NB4 (cell line): ENCODE data around the gene ALDH4A1.

Source experiments
- POLR2A ChIP-seq: IDR thresholded peaks from 2 replicates; pipeline ENCODE4 v1.6.1; 2011; ENCODE audit warnings: mild to moderate bottlenecking; ENCODE audit not compliant: insufficient read length; ENCODE audit errors: extremely low read depth
- TF ChIP-seq, protein P1 (sequence below): IDR thresholded peaks from one replicate; pipeline ENCODE4 v1.5.1; 2012; ENCODE audit warnings: low read depth, low read length
- TF ChIP-seq, protein P2 (sequence below): IDR thresholded peaks from 2 replicates; pipeline ENCODE4 v1.6.1; 2011; ENCODE audit warnings: low read depth, low read length

DNA sequence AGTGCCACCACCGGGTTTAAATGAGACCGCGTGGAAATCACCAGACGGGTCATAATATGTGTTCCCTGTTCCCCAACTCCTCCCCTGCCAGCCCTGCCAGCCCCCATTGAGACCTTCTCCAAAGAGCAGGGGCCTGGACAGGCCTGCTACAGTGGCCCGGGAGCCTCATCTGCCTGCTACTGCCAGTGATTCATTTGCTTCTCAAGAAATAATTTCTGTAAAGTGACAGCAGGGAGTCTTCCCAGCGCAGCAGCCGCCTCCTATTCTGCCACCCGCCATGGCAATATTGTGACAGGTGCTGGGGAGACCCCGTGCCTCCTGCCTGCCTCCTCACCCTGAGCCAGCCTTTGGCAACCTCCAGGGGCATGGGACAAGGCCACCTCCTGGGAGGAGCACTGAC, 45.2 kb upstream of the ALDH4A1 start:
- no peak for TF ChIP-seq POLR2A
- TF ChIP-seq, protein P1, sequence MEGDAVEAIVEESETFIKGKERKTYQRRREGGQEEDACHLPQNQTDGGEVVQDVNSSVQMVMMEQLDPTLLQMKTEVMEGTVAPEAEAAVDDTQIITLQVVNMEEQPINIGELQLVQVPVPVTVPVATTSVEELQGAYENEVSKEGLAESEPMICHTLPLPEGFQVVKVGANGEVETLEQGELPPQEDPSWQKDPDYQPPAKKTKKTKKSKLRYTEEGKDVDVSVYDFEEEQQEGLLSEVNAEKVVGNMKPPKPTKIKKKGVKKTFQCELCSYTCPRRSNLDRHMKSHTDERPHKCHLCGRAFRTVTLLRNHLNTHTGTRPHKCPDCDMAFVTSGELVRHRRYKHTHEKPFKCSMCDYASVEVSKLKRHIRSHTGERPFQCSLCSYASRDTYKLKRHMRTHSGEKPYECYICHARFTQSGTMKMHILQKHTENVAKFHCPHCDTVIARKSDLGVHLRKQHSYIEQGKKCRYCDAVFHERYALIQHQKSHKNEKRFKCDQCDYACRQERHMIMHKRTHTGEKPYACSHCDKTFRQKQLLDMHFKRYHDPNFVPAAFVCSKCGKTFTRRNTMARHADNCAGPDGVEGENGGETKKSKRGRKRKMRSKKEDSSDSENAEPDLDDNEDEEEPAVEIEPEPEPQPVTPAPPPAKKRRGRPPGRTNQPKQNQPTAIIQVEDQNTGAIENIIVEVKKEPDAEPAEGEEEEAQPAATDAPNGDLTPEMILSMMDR, result no peak
- TF ChIP-seq, protein P2, sequence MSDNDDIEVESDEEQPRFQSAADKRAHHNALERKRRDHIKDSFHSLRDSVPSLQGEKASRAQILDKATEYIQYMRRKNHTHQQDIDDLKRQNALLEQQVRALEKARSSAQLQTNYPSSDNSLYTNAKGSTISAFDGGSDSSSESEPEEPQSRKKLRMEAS, result no peak
